Activated CD4-positive, alpha-beta T cell treated with anti-CD3 and anti-CD28 coated beads, Interleukin-2, amount 50 U/mL, for 1 hour (primary cell): ENCODE measurements around the gene SLC6A13.
"Not testable (repeated sequence)": the region's sequence is repeated elsewhere in the genome, so short reads cannot be mapped to it uniquely, and the experiment has no call there.

ENCODE experiments used
- DNase-seq: peaks from one replicate; pipeline ENCODE4 v3.0.0-alpha.2; 2020

SLC6A13 gene

GRCh38 chr12:263574-263973 is 938 bp upstream of the SLC6A13 start:
- no peak for DNase-seq

DNA sequence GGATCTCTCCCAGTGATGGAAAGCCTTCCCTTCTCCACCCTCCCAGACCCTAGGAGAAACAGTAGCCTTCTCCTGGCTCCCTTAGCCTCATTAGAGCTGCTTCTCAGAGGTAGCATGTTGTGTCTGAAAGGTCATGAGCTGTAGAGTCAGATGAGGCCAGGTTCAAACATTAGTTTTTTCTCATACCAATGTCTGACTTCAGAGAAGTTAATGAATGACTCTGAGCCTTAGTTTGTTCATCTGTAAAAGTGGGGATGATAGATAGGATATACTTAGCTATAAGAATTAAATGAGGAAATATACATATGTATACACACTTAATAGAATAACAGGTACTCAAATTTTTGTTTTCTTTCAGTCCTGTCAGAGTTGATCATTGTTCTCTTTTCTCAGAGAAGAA is 523 bp downstream of the SLC6A13 start:
- DNase-seq: no peak

GRCh38 chr12:257521-258321 is 4.9 kb downstream of the SLC6A13 start:
- DNase-seq: no peak

DNA sequence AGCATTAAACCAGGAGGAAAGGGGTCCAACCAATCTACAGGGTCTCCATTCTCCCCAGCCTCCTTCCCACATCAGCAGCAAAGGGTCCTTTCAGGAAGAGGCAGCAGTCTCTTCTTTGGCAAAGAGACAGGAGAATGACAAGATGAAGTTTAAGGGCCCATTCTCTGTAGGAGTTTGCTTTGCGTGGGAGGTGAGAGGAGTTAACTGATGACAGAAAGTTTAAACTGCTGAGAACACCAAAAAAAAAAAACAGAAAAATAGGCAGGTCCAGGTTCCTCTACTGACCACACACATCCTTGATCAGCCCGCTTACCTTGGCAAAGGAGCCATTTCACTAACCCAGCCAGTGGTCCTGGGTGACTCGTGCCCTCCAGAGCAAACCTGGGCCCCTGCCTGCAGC is 5.7 kb downstream of the SLC6A13 start:
- no peak for DNase-seq

GRCh38 chr12:256225-256624 is 6.4 kb downstream of the SLC6A13 start:
- DNase-seq: no peak

GRCh38 chr12:254912-255311 is 7.7 kb downstream of the SLC6A13 start:
- no peak for DNase-seq

DNA sequence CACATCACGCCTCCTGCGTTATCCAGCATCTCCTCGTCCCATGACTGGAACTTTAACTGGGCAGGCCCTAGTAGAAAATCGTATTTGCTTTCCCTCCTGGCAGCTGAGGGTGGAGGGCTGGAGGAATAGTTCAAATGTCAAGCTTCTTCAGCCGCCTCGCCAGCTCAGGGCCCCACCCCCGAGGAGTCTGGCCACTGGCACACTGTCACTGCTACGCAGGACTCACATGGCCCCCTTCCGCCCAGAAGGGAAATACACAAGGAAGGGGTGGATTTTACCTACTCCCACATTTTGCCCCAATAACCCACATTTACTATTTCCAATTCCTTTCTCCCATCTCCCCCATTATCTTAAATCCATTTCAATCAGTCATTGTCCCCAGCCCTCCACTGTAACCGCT is 8.6 kb downstream of the SLC6A13 start:
- DNase-seq: no peak

GRCh38 chr12:253116-253831 is 9.4 kb downstream of the SLC6A13 start:
- DNase-seq: no peak

DNA sequence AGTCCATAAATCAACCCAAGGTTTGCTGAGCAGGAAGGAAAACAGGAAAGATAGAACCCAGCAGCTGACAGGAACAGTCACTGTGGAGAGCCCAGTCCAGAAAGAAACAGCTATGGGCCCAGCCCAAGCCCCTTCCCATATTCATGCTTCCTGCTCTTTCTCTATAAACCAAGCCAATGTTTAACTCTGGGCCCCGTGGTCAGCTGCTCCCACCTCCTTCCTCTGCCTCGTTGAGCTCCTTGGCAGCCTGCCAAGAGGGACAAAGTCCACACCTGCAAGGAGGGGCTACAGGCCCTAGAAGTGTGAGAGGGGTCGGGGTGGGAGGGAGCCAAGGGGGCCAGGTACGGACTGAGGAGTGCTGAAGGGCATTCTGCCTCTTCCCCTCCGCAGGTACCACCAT is 10.0 kb downstream of the SLC6A13 start:
- no peak for DNase-seq

DNA sequence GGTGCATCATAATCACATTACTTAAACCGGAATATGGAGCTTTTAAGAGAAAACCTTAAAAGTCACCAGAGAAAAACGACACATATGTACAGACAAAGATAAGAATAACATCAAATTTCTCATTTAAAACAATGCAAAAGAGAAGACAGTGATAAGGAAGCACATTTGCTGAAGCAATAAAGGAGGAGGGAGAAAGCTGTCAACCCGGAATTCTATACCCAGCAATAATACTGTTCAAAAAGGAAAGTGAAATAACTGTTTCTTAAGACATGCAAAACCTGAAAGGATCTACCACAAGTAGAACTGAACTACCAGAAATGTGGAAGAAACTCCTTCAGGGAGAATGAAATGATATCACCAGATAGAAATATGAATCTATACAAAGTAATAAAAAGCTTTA is 15.4 kb downstream of the SLC6A13 start:
- no peak for DNase-seq

- no peak for DNase-seq
These were observed 19.3 kb downstream of the SLC6A13 start for GRCh38 chr12:243381-243780.

- DNase-seq: no peak
These were observed 20.1 kb downstream of the SLC6A13 start for GRCh38 chr12:242496-242895.

GRCh38 chr12:241266-241665 is 21.4 kb downstream of the SLC6A13 start:
- no peak for DNase-seq

DNA sequence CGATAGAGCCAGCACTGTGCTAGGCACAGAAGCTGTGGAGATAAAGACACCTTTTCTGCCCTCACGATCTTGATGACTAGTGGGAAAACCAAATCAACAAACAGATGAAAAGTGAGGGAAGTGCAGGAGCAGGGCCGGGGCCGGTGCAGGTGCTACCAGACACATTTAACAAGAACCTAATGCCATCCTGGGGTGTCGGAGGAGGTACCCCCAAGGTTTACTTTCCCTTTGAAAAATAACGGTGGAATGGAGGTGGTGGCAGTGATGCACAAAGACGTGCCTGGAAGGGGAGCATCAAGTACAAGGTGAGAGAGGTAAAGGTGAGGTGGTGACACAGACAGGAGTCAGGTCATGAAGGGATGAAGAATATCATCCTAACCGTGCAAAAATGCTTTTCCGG is 22.1 kb downstream of the SLC6A13 start:
- no peak for DNase-seq

- DNase-seq: no peak
These were observed 23.8 kb downstream of the SLC6A13 start for GRCh38 chr12:238736-239398.

DNA sequence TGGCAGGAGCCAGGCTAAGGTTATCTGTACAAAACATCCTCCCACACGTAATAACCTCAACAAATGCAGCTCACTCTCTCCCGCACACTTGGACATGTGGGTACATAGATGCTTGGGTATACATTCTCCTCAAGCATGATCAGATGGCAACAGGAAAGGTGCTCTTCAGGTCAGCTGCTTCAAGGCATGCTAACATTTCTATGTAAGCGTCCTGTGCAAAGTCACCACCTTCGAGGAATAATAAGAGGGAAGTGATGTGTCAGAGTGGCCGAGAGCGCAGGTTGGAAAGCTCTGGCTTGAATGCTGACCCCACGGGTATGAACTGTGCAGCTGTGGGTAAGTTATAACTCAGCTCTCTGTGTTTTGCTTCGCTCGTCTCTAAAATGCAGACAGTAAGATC is 24.5 kb downstream of the SLC6A13 start:
- no peak for DNase-seq

DNA sequence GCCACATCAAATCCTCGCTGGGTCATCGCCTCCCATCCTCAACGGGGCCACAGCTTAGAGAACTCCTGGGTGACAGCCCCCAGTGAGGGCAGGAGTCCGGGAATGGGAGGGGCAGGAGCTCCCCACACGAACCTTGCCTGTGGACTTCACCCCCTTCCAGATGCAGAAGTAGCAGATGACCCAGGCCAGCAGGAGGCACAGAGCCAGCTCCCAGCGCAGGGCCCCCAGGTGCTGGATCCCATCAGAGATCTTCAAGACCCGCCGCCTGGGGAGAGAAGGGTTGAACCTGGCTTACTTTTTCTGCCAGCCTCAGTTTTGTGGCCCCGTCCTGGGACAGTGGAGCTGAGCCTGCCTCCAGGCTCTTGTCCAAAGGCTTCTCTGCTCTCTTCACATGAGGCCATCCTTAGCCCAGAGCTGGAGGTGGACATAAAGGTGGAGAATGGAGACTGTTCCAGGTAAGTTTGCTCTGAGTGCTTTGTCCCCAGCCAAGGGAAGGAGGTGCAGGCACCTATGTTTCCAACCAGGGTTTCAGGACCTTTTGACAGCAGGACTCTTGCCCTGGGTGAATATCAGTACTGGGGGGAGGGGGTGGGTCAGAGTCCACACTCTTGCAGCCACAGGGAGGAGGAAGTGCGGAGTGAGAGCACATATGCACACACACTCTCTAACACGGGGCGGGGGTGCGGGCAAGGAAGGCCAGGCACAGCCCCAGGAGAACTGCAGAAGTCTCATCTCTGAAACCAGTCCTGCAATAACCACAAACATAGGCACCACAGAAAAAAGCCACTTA is 25.4 kb downstream of the SLC6A13 start:
- no peak for DNase-seq

- DNase-seq: no peak
These were observed 26.2 kb downstream of the SLC6A13 start for GRCh38 chr12:236445-236844.

GRCh38 chr12:235967-236366 is 26.7 kb downstream of the SLC6A13 start:
- not testable (repeated sequence) for DNase-seq

GRCh38 chr12:234891-235415 is 27.7 kb downstream of the SLC6A13 start:
- no peak for DNase-seq

DNA sequence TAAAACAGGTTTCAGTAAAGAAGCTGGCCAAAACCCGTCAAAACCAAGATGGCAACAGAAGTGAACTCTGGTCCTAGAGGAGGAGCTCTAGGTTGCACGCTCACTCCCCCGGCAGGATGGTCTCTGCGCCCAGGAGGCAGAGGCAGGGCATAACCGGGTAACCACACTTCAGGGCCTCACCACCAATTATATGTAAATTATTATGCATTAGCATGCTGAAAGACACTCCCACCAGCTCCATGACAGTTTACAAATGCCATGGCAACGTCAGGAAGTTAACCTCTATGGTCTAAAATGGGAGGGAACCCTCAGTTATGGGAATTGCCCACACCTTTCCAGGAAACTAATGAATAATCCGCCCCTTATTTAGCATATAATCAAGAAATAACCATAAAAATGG is 28.6 kb downstream of the SLC6A13 start:
- DNase-seq: no peak

- DNase-seq: no peak
These were observed 29.0 kb downstream of the SLC6A13 start for GRCh38 chr12:233615-233968.
